Measurements from ENCODE around the gene SMIM12.
"Not testable (repeated sequence)": the region's sequence is repeated elsewhere in the genome, so short reads cannot be mapped to it uniquely, and the experiment has no call there.

Gene SMIM12

GRCh38 chr1:34843392-34844251, 15.9 kb downstream of the SMIM12 start:
- no peak for DNase-seq (ENCODE audit: low spot score)

- DNase-seq (ENCODE audit: low spot score), result no peak
These were observed 16.6 kb downstream of the SMIM12 start for GRCh38 chr1:34842952-34843371.

GRCh38 chr1:34842073-34842472, 17.5 kb downstream of the SMIM12 start:
- DNase-seq (ENCODE audit: low spot score), result no peak

- DNase-seq (ENCODE audit: low spot score), result no peak
These were observed 19.1 kb downstream of the SMIM12 start for GRCh38 chr1:34840426-34840825.

- no peak for DNase-seq (ENCODE audit: low spot score)
These were observed 19.8 kb downstream of the SMIM12 start for GRCh38 chr1:34839526-34840305.

GRCh38 chr1:34833711-34834110, 25.8 kb downstream of the SMIM12 start:
- no peak for DNase-seq (ENCODE audit: low spot score)

GRCh38 chr1:34831721-34832246, 27.8 kb downstream of the SMIM12 start:
- no peak for DNase-seq (ENCODE audit: low spot score)

- no peak for DNase-seq (ENCODE audit: low spot score)
These were observed 30.3 kb downstream of the SMIM12 start for GRCh38 chr1:34829250-34829649.

- no peak for DNase-seq (ENCODE audit: low spot score)
These were observed 30.9 kb downstream of the SMIM12 start for GRCh38 chr1:34828611-34829010.

GRCh38 chr1:34827341-34827941, 32.1 kb downstream of the SMIM12 start:
- no peak for DNase-seq (ENCODE audit: low spot score)

- no peak for DNase-seq (ENCODE audit: low spot score)
These were observed 34.0 kb downstream of the SMIM12 start for GRCh38 chr1:34825455-34826091.

GRCh38 chr1:34824817-34825454, 34.6 kb downstream of the SMIM12 start:
- no peak for DNase-seq (ENCODE audit: low spot score)

- no peak for DNase-seq (ENCODE audit: low spot score)
These were observed 37.3 kb downstream of the SMIM12 start for GRCh38 chr1:34822202-34822601.

GRCh38 chr1:34818862-34819261, 40.7 kb downstream of the SMIM12 start:
- DNase-seq (ENCODE audit: low spot score), result not testable (repeated sequence)

- no peak for DNase-seq (ENCODE audit: low spot score)
These were observed 42.8 kb downstream of the SMIM12 start for GRCh38 chr1:34816778-34817177.

GRCh38 chr1:34816332-34816731, 43.2 kb downstream of the SMIM12 start:
- DNase-seq (ENCODE audit: low spot score), result no peak

GRCh38 chr1:34810781-34811180, 48.8 kb downstream of the SMIM12 start:
- not testable (repeated sequence) for DNase-seq (ENCODE audit: low spot score)

GRCh38 chr1:34808051-34808810, 51.3 kb downstream of the SMIM12 start:
- no peak for DNase-seq (ENCODE audit: low spot score)

GRCh38 chr1:34806396-34806795, 53.2 kb downstream of the SMIM12 start:
- DNase-seq (ENCODE audit: low spot score), result no peak

- no peak for DNase-seq (ENCODE audit: low spot score)
These were observed 55.8 kb downstream of the SMIM12 start for GRCh38 chr1:34803770-34804169.

All from D341Med (cell line).